ENCODE measurements around the gene RAC2.

RAC2 gene

GRCh38 chr22:37249986-37250385, 5.9 kb upstream of the RAC2 start:
- Histone ChIP-seq H2AFZ (ENCODE audit: low read depth, low read length) (no peak overlapping the region), H3K4me2 (ENCODE audit: low read length) (no peak overlapping the region), H4K20me1 (ENCODE audit: insufficient read depth, low read length) (no peaks in the 10 kb centered on the region), H3K27me3 (ENCODE audit: low read depth, low read length) (no peaks in the 10 kb centered on the region), H3K4me1 (ENCODE audit: low read length) (peaks cover 53% of the 10 kb centered on the region), H3K4me3 (ENCODE audit: low read length) (no peak overlapping the region), H3K9me3 (ENCODE audit: insufficient read depth, low read length) (no peaks in the 10 kb centered on the region), H3K27ac (ENCODE audit: low read length) (no peak overlapping the region), H3K36me3 (replicated peaks; ENCODE audit: low read depth, low read length) (no peaks in the 10 kb centered on the region), H3K79me2 (ENCODE audit: low read length) (no peaks in the 10 kb centered on the region), H3K9ac (ENCODE audit: low read length) (no peak overlapping the region)
- no peak for TF ChIP-seq CTCF (IDR thresholded peaks at IDR 0.05; ENCODE audit: low read depth, low read length)

- Histone ChIP-seq H3K4me1 (ENCODE audit: low read length) (peaks cover 57% of the 10 kb centered on the region), H4K20me1 (ENCODE audit: insufficient read depth, low read length) (no peaks in the 10 kb centered on the region), H3K4me3 (ENCODE audit: low read length) (peak overlapping the region; percentile 31), H3K27ac (ENCODE audit: low read length) (peak overlapping the region; percentile 9), H3K9me3 (ENCODE audit: insufficient read depth, low read length) (no peaks in the 10 kb centered on the region), H3K4me2 (ENCODE audit: low read length) (peak overlapping the region; percentile 53), H3K9ac (ENCODE audit: low read length) (peak overlapping the region; percentile 15; the same call in 1 of the 2 replicates), H3K36me3 (replicated peaks; ENCODE audit: low read depth, low read length) (peaks cover 5% of the 10 kb centered on the region), H3K27me3 (ENCODE audit: low read depth, low read length) (no peaks in the 10 kb centered on the region), H2AFZ (ENCODE audit: low read depth, low read length) (peak overlapping the region; percentile 41), H3K79me2 (ENCODE audit: low read length) (peaks cover 13% of the 10 kb centered on the region)
- TF ChIP-seq CTCF (IDR thresholded peaks at IDR 0.05; ENCODE audit: low read depth, low read length), result no peak
- TF ChIP-seq EZH2phosphoT487 (IDR thresholded peaks at IDR 0.05; ENCODE audit: low read depth), result no peak
Measured at GRCh38 chr22:37248251-37248650, 4.2 kb upstream of the RAC2 start.

- Histone ChIP-seq H3K36me3 (replicated peaks; ENCODE audit: low read depth, low read length) (peaks cover 23% of the 10 kb centered on the region), H3K9ac (ENCODE audit: low read length) (peak overlapping the region; percentile 99), H3K4me3 (ENCODE audit: low read length) (peak overlapping the region; percentile 94), H3K9me3 (ENCODE audit: insufficient read depth, low read length) (no peaks in the 10 kb centered on the region), H3K79me2 (ENCODE audit: low read length) (peaks cover 36% of the 10 kb centered on the region), H2AFZ (ENCODE audit: low read depth, low read length) (no peak overlapping the region), H4K20me1 (ENCODE audit: insufficient read depth, low read length) (peaks cover 11% of the 10 kb centered on the region), H3K27ac (ENCODE audit: low read length) (peak overlapping the region; percentile 96), H3K4me2 (ENCODE audit: low read length) (peak overlapping the region; percentile 92), H3K4me1 (ENCODE audit: low read length) (peaks cover 74% of the 10 kb centered on the region), H3K27me3 (ENCODE audit: low read depth, low read length) (no peaks in the 10 kb centered on the region)
- TF ChIP-seq EZH2phosphoT487 (IDR thresholded peaks at IDR 0.05; ENCODE audit: low read depth) (no peak), CTCF (IDR thresholded peaks at IDR 0.05; ENCODE audit: low read depth, low read length) (no peak)
Measured at GRCh38 chr22:37245740-37246139, 1.7 kb upstream of the RAC2 start.

GRCh38 chr22:37244922-37245722, 1.1 kb upstream of the RAC2 start:
- Histone ChIP-seq H3K27ac (ENCODE audit: low read length) (peak overlapping the region; percentile 96), H3K36me3 (replicated peaks; ENCODE audit: low read depth, low read length) (peaks cover 29% of the 10 kb centered on the region), H3K4me2 (ENCODE audit: low read length) (peak overlapping the region; percentile 92), H3K27me3 (ENCODE audit: low read depth, low read length) (no peaks in the 10 kb centered on the region), H3K4me1 (ENCODE audit: low read length) (peaks cover 77% of the 10 kb centered on the region), H3K4me3 (ENCODE audit: low read length) (peak overlapping the region; percentile 94), H4K20me1 (ENCODE audit: insufficient read depth, low read length) (peaks cover 17% of the 10 kb centered on the region), H3K79me2 (ENCODE audit: low read length) (peaks cover 42% of the 10 kb centered on the region), H3K9me3 (ENCODE audit: insufficient read depth, low read length) (no peaks in the 10 kb centered on the region), H2AFZ (ENCODE audit: low read depth, low read length) (no peak overlapping the region), H3K9ac (ENCODE audit: low read length) (peak overlapping the region; percentile 99)
- TF ChIP-seq EZH2phosphoT487 (IDR thresholded peaks at IDR 0.05; ENCODE audit: low read depth) (no peak), CTCF (IDR thresholded peaks at IDR 0.05; ENCODE audit: low read depth, low read length) (no peak)
